CD4-positive, alpha-beta T cell treated with Interleukin-17A for 1 hour (primary cell): Measurements from ENCODE around the gene ADSS1.

Source experiments
- DNase-seq: peaks from one replicate; pipeline ENCODE4 v3.0.0-alpha.2; 2020

Gene ADSS1

GRCh38 chr14:104700225-104700651 is 23.8 kb upstream of the ADSS1 start:
- DNase-seq = no peak

GRCh38 chr14:104700747-104701217 is 23.2 kb upstream of the ADSS1 start:
- no peak for DNase-seq

- no peak for DNase-seq
Measured at GRCh38 chr14:104701383-104702076, 22.5 kb upstream of the ADSS1 start.

GRCh38 chr14:104702106-104702505 is 21.9 kb upstream of the ADSS1 start:
- no peak for DNase-seq

GRCh38 chr14:104702673-104703072 is 21.4 kb upstream of the ADSS1 start:
- no peak for DNase-seq

- DNase-seq = no peak
Measured at GRCh38 chr14:104703269-104703668, 20.8 kb upstream of the ADSS1 start.

- DNase-seq = no peak
Measured at GRCh38 chr14:104704252-104704651, 19.8 kb upstream of the ADSS1 start.

GRCh38 chr14:104705340-104706047 is 18.5 kb upstream of the ADSS1 start:
- no peak for DNase-seq

- DNase-seq = no peak
Measured at GRCh38 chr14:104706733-104707607, 17.1 kb upstream of the ADSS1 start.

GRCh38 chr14:104707608-104708595 is 16.1 kb upstream of the ADSS1 start:
- DNase-seq = no peak

GRCh38 chr14:104708606-104709268 is 15.3 kb upstream of the ADSS1 start:
- peak; percentile 76 for DNase-seq

- no peak for DNase-seq
Measured at GRCh38 chr14:104709387-104710039, 14.5 kb upstream of the ADSS1 start.

- DNase-seq = no peak
Measured at GRCh38 chr14:104710071-104710735, 13.8 kb upstream of the ADSS1 start.

- no peak for DNase-seq
Measured at GRCh38 chr14:104712881-104713734, 10.9 kb upstream of the ADSS1 start.

GRCh38 chr14:104714066-104714465 is 10.0 kb upstream of the ADSS1 start:
- no peak for DNase-seq

- no peak for DNase-seq
Measured at GRCh38 chr14:104714681-104715080, 9.3 kb upstream of the ADSS1 start.

GRCh38 chr14:104715416-104715815 is 8.6 kb upstream of the ADSS1 start:
- DNase-seq = no peak

- no peak for DNase-seq
Measured at GRCh38 chr14:104715871-104716270, 8.2 kb upstream of the ADSS1 start.

- DNase-seq = no peak
Measured at GRCh38 chr14:104717137-104717536, 6.9 kb upstream of the ADSS1 start.
